Loucy (cell line): Measurements from ENCODE around the gene ARHGDIA.

Source experiments
- H2AFZ ChIP-seq: fragments of 200-600 bp; sonication (generic); 2 replicates; pipeline ENCODE4 v1.6.0; 2016; ENCODE audit warnings: antibody characterized with exemption, mild to moderate bottlenecking, low read length, moderate library complexity
- H3F3A ChIP-seq: fragments of 200-600 bp; 2 replicates; pipeline ENCODE4 v1.6.0; 2016; ENCODE audit warnings: antibody characterized with exemption, low read depth, mild to moderate bottlenecking
- H3K27me3 ChIP-seq: fragments of 200-600 bp; sonication (generic); 2 replicates; pipeline ENCODE4 v1.6.1; 2014; ENCODE audit warnings: low read length, mild to moderate bottlenecking; ENCODE audit not compliant: insufficient read depth, poor library complexity, severe bottlenecking
- H3K36me3 ChIP-seq: fragments of 200-600 bp; sonication (generic); 2 replicates; pipeline ENCODE4 v1.6.1; 2016; ENCODE audit warnings: low read length; ENCODE audit not compliant: insufficient read depth
- H3K4me1 ChIP-seq: fragments of 200-600 bp; sonication (generic); 2 replicates; pipeline ENCODE4 v1.5.1; 2014; ENCODE audit warnings: low read length, mild to moderate bottlenecking; ENCODE audit not compliant: insufficient read depth, poor library complexity, severe bottlenecking
- H3K4me2 ChIP-seq: fragments of 200-600 bp; sonication (generic); 2 replicates; pipeline ENCODE4 v1.6.0; 2014; ENCODE audit warnings: antibody characterized with exemption, low read length, low read depth, mild to moderate bottlenecking; ENCODE audit not compliant: poor library complexity, severe bottlenecking
- H3K4me3 ChIP-seq: fragments of 200-600 bp; sonication (generic); 2 replicates; pipeline ENCODE4 v1.5.1; 2014; ENCODE audit warnings: low read length, mild to moderate bottlenecking, mixed read lengths; ENCODE audit not compliant: poor library complexity, severe bottlenecking
- H3K79me2 ChIP-seq: fragments of 200-600 bp; sonication (generic); 2 replicates; pipeline ENCODE4 v1.6.1; 2014; ENCODE audit warnings: low read length; ENCODE audit not compliant: insufficient read depth
- H3K9ac ChIP-seq: fragments of 200-600 bp; sonication (generic); 2 replicates; pipeline ENCODE4 v1.6.0; 2014; ENCODE audit warnings: mild to moderate bottlenecking, low read depth, low read length, moderate library complexity; ENCODE audit not compliant: poor library complexity, severe bottlenecking
- H3K9me2 ChIP-seq: fragments of 200-600 bp; sonication (generic); replicated peaks from 2 replicates; pipeline ENCODE4 v1.6.1; 2016; ENCODE audit warnings: low read depth, low read length, mixed read lengths
- H3K9me3 ChIP-seq: fragments of 200-600 bp; sonication (generic); 2 replicates; pipeline ENCODE4 v1.6.1; 2014; ENCODE audit warnings: mild to moderate bottlenecking, antibody characterized with exemption, low read length, low read depth; ENCODE audit not compliant: insufficient read depth
- H4K20me1 ChIP-seq: fragments of 200-600 bp; sonication (generic); 2 replicates; pipeline ENCODE4 v1.6.0; 2014; ENCODE audit warnings: antibody characterized with exemption, low read length, mild to moderate bottlenecking; ENCODE audit not compliant: insufficient read depth, poor library complexity, severe bottlenecking
- EZH2phosphoT487 ChIP-seq: fragments of 200-600 bp; IDR thresholded peaks from 2 replicates; pipeline ENCODE4 v1.6.1; 2018; ENCODE audit warnings: antibody characterized with exemption, mild to moderate bottlenecking, moderate library complexity, borderline replicate concordance
- TF ChIP-seq, protein P1 (sequence below): fragments of 200-600 bp; sonication (generic); conservative IDR thresholded peaks from 2 replicates; pipeline ENCODE4 v1.5.1; 2014; ENCODE audit warnings: mild to moderate bottlenecking, antibody characterized with exemption, low read length

Gene ARHGDIA

DNA sequence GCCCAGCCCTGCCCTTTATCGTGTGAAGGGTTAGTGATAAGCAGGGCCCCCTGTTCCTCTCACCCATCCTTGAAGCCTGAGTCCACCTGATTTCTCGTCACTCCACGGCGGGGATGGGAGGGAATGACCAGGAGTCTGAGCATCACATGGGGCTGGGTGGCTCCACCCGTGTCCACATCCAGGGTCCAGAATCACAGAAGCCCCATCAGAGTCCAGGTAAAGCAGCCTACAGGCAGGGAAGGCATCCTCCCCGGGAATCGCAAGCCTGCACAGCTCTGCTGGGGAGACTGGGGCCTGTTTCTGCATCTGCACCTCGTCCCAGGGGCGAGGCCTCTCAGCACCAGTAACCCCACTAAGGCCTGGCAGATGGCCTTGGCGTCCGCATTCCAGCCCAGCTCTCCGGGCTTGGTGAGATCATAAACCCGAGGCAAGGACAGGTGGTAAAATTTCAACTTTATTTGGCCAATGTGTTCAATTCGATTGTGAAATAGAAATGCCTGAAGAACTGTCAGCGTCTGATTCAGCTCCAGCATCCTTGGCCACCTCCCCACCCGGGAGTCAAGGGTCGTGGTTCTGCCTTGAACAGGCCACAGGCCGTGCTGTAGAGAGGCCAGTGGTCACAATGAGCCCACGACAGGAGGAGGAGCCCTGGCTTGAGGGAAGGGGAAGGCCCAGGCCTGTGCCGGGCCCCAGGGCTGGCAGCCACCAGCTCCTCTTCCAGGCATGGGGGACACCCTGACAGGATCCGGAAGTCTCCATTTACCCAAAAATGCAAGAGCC lies 28.2 kb downstream of the ARHGDIA start:
- H3K4me1 ChIP-seq: no peaks in the 10 kb centered on the region
- H2AFZ ChIP-seq: no peak overlapping the region
- peaks cover 53% of the 10 kb centered on the region; the same call in 1 of the 2 replicates for H3K36me3 ChIP-seq
- no peaks in the 10 kb centered on the region for H3K27me3 ChIP-seq
- H3K9ac ChIP-seq: no peak overlapping the region
- no peaks in the 10 kb centered on the region for H4K20me1 ChIP-seq
- no peaks in the 10 kb centered on the region for H3K79me2 ChIP-seq
- no peak overlapping the region for H3K4me3 ChIP-seq
- no peaks in the 10 kb centered on the region for H3F3A ChIP-seq
- no peaks in the 10 kb centered on the region for H3K9me3 ChIP-seq
- no peak overlapping the region for H3K4me2 ChIP-seq
- H3K9me2 ChIP-seq: no peaks in the 10 kb centered on the region
- TF ChIP-seq EZH2phosphoT487: no peak
- TF ChIP-seq, protein P1, sequence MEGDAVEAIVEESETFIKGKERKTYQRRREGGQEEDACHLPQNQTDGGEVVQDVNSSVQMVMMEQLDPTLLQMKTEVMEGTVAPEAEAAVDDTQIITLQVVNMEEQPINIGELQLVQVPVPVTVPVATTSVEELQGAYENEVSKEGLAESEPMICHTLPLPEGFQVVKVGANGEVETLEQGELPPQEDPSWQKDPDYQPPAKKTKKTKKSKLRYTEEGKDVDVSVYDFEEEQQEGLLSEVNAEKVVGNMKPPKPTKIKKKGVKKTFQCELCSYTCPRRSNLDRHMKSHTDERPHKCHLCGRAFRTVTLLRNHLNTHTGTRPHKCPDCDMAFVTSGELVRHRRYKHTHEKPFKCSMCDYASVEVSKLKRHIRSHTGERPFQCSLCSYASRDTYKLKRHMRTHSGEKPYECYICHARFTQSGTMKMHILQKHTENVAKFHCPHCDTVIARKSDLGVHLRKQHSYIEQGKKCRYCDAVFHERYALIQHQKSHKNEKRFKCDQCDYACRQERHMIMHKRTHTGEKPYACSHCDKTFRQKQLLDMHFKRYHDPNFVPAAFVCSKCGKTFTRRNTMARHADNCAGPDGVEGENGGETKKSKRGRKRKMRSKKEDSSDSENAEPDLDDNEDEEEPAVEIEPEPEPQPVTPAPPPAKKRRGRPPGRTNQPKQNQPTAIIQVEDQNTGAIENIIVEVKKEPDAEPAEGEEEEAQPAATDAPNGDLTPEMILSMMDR: no peak

DNA sequence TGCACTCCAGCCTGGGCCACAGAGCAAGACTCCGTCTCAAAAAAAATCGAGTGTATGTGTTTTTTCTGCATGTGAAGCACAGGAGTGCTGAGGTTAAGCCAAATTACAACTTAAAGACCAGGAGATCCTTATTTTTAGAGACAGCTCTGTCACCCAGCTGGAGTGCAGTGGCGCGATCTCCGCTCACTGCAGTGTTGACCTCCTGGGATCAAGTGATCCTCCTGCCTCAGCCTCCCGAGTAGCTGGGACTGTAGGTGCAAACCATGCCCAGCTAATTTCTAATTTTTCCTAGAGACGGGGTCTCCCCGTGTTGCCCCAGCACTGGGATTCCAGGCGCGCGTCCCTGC lies 28.8 kb downstream of the ARHGDIA start:
- H4K20me1 ChIP-seq: no peaks in the 10 kb centered on the region
- H3K4me1 ChIP-seq: no peaks in the 10 kb centered on the region
- H2AFZ ChIP-seq: no peak overlapping the region
- no peak overlapping the region for H3K4me2 ChIP-seq
- no peaks in the 10 kb centered on the region for H3K79me2 ChIP-seq
- H3K9me3 ChIP-seq: no peaks in the 10 kb centered on the region
- H3K4me3 ChIP-seq: no peak overlapping the region
- no peak overlapping the region for H3K9ac ChIP-seq
- no peaks in the 10 kb centered on the region for H3F3A ChIP-seq
- TF ChIP-seq, protein P1: no peak
- no peak for TF ChIP-seq EZH2phosphoT487
- H3K9me2 ChIP-seq: no peaks in the 10 kb centered on the region
- H3K36me3 ChIP-seq: peaks cover 51% of the 10 kb centered on the region; the same call in 1 of the 2 replicates
- H3K27me3 ChIP-seq: no peaks in the 10 kb centered on the region

GRCh38 chr17:81841866-81842265 lies 29.3 kb downstream of the ARHGDIA start:
- Histone ChIP-seq H3K4me3 (no peak overlapping the region), H3K27me3 (no peaks in the 10 kb centered on the region), H3F3A (no peaks in the 10 kb centered on the region), H3K79me2 (no peaks in the 10 kb centered on the region), H3K4me1 (no peaks in the 10 kb centered on the region), H3K36me3 (peaks cover 46% of the 10 kb centered on the region; the same call in 1 of the 2 replicates), H3K9ac (no peak overlapping the region), H4K20me1 (no peaks in the 10 kb centered on the region), H3K4me2 (no peak overlapping the region), H3K9me2 (no peaks in the 10 kb centered on the region), H2AFZ (no peak overlapping the region), H3K9me3 (no peaks in the 10 kb centered on the region)
- TF ChIP-seq, protein P1: no peak
- no peak for TF ChIP-seq EZH2phosphoT487
